HG03342 (cell line): Measurements from ENCODE around the gene WDR74.
"Not testable (repeated sequence)": the region's sequence is repeated elsewhere in the genome, so short reads cannot be mapped to it uniquely, and the experiment has no call there.

Experiments used
- ATAC-seq: cut with Tn5 transposase; IDR thresholded peaks from one replicate; pipeline ENCODE4 v1.9.1; 2021; ENCODE audit warnings: mild to moderate bottlenecking, moderate library complexity; ENCODE audit not compliant: unreplicated experiment

Gene WDR74

DNA sequence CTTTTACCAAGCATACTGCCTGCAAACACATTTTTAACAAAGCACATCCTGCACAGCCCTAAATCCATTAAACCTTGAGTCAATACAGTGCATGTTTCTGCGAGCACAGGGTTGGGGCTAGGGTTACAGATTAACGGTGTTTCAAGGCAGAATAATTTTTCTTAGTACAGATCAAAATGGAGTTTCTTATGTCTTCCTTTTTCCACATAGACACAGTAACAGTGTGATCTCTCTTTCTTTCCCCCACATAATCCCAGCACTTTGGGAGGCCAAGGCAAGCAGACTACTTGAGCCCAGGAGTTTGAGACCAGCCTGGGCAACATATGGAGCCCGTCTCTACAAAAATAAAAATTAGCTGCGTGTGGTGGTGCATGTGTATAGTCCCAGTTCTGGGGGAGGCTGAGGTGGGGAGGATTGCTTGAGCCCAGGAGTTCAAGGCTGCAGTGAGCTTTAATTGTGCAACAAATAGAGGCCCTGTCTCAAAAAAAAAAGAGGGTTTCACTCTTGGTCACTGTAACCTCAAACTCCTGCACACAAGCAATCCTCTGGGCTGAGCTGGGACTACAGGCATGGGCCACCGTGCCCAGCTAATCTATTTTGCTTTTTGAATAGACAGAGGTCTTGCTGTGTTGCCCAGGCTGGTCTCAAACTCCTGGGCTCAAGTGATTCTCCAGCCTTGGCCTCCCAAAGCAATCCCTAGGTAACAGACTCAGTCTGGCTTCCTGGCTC, 21.6 kb upstream of the WDR74 start:
- ATAC-seq, result no peak

DNA sequence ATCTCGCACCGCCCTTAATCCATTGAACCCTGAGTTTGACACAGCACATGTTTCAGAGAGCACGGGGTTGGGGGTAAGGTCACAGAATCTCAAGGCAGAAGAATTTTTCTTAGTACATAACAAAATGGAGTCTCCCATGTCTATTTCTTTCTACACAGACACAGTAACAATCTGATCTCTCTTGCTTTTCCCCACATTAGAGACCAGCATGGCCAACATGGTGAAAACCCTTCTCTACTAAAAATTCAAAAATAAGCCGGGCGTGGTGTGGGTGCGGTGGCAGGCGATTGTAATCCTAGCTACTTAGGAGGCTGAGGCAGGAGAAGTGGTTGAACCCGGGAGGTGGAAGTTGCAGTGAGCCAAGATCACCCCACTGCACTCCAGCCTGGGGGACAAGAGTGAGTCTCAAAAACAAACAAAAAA, 19.9 kb upstream of the WDR74 start:
- ATAC-seq, result not testable (repeated sequence)

DNA sequence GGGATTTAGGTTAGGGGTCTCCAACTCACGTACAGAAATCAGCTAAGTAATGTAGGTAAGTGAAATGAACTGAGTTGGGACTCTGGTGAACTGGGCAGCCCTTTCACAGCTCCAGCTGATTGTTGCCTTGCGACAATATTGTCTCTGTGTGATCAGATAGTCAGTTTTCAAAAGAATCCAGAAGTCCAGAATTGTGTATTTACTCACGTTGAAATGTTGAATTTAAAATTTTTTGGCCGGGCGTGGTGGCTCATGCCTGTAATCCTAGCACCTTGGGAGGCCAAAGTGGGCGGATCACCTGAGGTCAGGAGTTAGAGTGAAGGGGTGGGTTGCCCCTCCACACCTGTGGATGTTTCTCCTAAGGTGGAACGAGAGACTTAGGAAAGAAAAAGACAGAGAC, 18.8 kb upstream of the WDR74 start:
- no peak for ATAC-seq

DNA sequence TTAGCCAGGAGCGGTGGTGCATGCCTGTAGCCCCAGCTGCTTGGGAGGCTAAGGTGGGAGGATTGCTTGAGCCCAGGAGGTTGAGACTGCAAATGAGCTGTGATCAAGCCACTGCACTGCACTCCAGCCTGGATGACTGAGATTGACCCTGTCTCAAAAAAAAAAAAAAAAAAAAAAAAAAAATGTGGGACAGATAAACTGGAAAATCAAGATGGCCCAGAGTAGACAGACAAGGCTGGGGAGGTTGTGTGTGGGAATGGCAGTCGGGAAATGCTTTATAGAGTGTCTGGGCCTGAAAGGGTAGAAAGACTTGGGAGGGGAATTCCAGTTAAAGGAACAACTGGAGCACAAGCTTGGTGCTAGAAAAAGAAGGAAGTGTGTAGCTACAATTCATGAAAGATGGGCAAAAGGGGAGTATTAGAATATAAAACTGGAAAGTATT, 18.2 kb upstream of the WDR74 start:
- ATAC-seq, result no peak

DNA sequence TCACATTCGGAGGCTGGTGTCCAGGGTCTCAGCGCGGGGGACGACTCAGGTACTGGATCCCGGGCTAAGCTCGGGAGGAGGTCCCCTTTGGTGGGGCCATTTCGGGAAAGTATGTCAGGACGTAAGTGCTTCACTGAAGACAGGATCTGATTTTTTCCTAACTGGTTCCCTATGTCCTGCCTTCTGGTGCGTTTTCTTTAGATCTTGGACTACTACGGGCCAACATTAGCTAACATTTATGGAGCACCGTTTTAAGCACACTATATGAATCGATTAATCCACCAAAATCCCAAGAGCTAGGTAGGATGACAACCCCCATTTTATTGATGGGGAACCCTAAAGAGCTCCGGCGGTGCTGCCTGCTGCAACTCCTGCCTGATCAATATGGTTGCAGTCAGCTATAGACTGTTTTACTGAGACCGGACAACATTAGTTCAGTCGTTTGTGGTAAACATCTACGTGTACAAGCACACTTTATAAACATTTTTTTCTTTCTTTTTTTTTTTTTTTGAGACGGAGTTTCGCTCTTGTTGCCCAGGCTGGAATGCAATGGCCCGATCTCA, 17.0 kb upstream of the WDR74 start:
- ATAC-seq, result no peak

DNA sequence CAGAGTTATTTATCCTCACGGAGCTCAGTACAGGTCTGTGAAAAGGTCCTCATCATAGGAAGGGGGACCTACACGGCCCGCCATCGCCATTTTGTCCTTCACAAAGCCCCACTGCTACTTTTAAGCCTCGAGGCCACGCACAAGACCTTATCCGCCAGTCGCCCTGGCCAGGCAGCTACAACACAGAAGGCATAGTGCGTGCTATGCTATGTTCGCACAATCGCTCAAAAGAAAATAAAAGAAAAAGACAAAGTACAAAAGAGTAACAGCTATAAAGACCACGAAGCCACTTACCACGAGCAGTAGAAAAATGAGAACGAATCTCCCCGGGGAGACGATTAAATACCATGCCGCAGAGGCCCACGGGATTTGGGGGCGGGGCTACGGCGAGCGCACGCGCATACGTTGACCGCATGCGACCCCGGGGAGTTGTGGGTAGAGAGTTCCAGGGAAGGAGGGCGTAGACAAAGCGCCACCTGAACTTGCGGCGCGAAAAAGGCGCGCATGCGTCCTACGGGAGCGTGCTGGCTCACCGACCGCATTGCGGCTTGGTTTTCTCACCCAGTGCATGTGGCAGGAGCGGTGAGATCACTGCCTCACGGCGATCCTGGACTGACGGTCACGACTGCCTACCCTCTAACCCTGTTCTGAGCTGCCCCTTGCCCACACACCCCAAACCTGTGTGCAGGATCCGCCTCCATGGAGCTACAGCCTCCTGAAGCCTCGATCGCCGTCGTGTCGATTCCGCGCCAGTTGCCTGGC, 16.4 kb upstream of the WDR74 start:
- peak; percentile 86 for ATAC-seq

DNA sequence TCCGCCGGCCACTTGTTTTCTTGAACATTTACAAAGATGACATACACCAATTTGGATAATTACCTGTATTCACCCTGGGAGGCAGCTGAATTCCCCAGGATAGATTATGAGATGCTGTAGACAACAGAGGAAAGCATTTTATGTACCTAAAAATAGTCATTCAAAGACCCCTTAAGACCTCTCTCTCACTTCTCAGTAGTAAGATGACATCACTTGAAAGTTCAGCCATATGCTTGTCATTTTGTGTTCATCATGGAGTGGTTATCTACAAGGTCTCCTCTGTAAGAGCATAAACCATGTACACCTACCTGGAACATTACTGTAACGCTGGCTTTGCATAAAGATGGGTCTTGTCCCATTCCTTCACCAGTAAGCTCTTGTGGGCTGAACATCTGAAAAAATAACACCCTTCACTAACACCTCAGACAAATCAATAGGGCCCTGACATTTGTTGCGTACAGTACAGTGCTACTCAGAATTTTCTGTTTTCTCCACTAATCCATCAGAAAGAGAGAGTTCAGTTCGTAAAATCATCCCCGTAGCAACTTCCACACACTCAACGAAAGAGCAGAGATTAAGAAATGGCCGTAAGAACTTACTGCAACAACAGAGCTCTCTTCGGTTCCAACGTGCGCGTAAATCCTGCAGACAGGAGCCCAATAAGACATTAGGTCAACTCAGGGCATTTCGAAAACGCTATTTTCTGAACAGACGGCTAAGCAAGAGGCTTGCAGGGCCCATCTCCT, 15.6 kb upstream of the WDR74 start:
- ATAC-seq, result no peak

DNA sequence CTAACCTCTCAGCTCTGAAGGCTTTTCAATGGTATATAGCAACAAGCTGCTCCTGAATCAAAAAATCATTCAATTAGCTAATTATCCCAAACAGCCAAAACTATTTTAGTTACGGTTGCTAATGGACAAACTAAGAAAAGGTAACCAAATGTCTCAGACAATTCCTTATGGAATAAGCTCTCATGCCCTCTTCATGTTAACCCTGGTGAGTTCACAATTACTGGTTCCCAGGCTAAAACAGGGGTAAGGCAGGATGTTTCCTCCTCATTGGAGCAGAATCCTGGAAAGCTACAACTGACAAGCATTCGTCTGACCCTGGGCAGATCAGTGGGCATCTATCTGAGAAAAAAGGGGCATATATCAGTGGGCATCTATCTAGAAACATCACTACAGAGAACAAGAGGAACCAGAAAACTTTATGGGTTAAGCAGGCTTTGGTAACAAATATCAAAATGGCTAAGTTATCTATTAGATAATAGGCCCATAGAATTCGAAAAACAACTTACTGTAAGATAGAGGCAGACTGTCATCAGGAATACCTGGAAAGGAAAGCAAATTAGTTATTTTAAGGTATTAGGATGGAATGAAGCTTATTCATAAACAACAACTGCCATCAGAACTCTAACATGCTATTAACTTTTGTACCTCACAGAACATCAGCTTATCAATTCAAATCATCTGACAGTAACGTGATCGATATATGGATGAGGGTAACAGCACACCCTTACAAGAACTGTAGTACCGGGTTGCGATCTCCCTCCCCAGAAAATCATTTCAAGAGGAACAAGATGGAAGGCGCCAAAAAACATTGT, 14.8 kb upstream of the WDR74 start:
- ATAC-seq, result no peak

DNA sequence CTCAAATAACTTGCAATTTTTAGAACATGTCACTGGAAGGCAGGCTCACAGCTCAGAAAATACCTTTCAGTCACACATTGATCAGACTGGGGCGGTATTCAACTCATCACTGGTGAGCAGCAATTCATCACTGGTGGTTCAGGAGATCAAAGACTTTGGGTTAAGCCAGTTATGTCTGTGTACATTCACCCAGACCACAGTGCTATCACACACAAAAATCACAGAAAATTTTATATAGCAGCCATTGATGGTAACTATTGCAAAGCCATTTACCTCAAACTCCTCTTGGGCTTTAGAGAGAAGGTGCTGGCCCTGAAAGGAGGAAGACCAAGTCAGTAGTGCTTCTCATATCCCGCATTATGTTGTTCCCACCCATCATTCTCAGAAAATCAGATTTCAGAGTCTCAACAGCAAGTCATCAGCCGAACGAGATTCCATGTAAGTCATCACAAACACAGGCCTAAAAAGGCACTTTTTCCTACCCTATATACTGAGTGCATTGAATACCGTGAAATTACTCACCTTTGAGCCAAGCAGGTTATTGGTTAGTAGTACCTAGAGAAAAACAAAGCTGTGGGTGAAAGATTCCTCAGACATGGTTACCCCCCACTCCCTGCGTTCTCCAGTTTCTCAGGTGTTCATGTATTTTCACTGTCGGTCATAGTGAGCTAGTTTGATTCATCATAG, 14.0 kb upstream of the WDR74 start:
- ATAC-seq, result no peak

DNA sequence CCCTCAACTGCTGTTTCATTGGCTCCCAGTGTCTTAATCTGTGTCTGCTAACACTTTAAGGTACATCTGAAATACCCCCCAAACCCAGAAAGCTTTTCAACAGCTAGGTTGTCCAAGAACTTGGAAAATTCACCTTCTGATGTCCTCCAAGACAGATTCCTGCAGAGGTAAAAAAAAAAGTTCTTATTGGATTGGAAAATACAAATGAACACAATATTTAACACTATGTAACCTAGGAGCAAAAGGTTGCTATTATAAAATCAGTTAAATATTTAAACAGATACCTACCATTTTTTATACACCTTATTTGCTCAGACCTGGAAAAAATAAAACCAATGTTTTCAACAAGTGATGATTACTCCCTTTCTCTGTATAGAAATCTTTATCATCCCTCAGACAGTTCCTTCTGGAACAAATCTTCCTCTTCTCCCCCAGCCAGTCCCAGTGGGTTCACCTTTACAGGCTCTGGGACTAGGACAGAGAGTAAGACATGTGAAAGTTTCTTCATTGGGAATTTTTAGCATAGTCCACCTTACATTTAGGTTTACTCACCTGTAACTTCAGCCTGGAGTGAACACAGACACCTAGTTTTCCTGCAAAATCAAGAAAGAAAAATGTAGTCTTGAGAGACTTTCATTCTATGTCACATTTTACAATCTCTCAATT, 13.3 kb upstream of the WDR74 start:
- no peak for ATAC-seq

DNA sequence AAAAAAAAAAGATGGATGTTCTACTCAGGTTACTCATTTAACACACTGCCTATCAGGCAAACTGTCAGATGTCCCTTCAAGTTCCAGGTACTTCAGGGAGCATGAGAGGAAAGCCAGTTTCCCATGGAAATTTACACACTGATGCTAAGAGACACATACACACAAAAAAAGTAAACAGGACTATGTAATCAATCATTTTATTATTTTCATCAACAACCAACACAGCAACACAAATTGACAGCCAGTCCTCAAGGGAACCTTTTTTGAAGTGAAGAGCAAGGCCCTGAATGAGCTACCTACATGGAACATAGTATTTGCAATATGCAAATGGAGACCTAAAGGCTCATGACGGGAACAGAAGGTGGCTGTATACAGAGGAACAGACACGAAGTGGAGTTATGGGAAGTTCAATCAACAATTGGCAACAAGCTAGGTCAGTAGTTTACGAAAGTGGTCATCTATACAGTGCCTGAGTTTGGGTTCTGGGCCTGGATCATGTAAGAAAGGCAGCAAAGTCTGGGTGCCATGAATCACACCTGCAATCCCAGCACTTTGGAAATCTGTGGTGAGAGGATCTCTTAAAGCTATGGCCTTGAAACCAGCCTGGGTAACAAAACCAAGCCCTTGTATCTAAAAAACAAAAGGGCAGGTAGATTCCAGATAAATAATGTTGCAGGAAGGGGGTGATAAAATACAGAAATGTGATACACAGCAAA, 12.6 kb upstream of the WDR74 start:
- no peak for ATAC-seq

DNA sequence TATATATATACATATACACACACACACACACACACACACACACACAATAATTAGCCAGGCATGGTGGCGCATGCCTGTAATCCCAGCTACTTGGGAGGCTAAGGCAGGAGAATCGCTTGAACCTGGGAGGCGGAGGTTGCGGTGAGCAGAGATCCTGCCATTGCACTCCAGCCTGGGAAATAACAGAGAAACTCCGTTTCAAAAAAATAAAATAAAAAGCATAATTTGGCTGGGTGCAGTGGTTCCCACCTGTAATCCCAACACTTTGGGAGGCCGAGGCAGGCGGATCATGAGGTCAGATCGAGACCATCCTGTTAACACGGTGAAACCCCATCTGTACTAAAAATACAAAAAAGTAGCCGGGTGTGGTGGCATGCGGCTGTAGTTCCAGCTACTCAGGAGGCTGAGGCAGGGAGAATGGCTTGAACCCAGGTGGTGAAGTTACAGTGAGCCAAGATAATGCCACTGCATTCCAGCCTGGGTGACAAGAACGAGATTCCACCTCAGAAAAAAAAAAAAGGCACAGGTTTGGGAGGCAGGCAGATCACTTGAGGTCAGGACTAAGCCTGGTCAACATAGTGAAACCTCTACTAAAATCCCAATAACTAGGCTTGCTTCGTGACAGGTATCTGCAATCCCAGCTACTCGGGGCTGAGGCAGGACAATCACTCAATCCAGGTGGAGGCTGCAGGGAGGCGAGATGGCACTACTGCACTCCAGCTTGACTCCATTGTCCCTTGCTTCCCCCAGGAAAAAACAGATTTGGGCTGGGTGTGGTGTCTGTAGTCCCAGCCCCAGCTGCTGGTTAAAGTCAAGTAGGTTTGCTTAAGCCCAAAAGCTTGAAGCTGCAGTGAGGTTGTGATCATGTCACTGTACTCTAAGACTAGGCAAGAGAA, 11.8 kb upstream of the WDR74 start:
- no peak for ATAC-seq

DNA sequence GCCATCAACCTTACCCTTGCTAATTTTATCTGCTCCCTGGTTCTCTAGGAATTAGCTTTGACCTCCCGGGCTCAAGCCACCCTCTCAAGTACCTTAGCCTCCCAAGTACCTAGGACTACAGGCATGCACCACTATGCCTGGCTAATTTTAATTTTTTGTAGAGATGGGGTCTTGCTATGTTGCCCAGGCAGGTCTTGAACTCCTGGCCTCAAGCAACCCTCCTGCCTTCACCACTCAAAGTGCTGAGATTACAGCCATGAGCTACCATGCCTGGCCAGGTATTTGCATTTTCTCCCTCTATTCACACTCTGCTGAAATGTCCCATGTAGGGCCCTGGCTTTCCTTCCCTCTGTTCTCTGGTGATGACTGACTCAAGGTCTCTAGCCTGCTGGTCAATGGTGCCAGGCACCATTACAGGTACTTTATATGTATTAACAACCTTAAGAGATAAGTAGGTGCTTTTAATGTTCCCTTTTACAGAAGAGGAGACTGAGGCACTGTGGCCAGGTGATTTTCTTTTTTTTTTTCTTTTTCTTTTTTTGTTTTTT, 8.5 kb upstream of the WDR74 start:
- no peak for ATAC-seq

DNA sequence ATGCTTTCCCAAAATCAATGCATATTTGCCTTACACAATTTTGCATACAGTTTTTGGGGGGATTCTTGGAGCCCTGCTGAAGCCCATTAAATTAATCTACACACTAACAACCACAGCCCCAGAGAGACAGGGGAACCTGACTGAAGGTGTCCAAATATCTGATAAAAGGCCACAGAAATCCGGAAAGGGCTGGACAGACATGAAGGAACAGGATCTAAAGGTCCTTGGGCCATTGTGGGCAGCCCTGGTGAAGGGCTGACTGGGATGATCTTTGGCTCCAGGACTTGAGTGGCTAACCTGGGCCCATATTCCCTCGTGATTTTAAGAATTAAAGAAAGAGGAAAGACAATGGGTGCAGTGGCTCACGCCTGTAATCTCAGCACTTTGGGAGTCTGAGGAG, 6.8 kb upstream of the WDR74 start:
- ATAC-seq, result no peak

DNA sequence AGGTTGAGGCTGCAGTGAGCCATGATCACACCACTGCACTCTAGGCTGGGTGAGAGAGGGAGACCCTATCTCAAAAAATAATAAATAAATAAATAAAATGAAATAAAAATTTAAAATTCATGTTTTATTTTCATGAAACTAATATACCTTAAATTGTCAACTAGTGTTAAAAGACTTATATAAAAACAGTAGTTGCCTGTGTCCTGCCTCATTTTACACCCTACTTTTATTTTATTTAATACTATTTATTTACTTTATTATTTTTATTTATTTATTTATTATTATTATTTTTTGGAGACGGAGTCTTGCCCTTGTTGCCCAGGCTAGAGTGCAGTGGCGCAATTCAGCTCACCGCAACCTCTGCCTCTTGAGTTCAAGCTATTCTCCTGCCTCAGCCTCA, 4.8 kb upstream of the WDR74 start:
- no peak for ATAC-seq

DNA sequence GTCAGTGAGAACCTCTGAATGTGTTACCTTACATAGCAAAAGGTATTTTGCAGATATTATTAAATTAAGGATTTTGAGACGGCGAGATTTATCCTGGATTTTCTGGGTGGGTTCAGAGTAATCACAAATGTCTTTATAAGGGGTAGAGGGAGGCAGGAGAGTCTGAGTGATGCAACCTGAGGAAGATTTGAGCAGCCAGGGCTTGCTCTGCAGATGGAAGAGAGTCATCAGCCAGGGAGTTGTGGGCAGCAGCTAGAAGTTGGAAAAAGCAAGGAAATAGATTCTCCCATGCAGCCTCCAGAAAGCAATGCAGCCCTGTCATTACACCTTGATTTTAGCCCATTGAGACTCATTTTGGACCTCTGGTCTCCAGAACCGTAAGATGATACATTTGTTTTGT, 4.1 kb upstream of the WDR74 start:
- ATAC-seq, result no peak

DNA sequence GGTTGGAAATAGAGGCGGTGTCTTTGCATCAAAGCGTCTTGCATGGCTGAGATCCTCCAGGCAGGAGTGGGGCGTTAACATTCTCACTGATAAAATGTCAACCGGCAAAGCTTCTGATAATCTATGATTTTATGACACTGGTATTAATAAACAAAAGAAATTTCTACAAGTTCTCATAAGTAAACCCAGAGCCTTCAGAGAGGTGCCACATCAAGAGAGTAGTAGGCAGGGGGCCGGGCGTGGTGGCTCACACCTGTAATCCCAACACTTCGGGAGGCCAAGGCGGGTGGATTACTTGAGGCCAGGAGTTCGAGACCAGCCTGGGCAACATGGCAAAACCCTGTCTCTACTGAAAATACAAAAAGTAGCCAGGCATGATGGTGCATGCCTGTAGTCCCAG, 3.5 kb upstream of the WDR74 start:
- not testable (repeated sequence) for ATAC-seq
